Left renal pelvis (tissue), 4 donors: ENCODE results near the gene DUSP12. TPM values are rescaled to one million over a fixed set of nuclear protein-coding genes. Genes with fewer than 3 reads are reported as not detected.
A peak's percentile ranks its signal among the peaks of the same experiment; 100 is the strongest.
"Not testable (repeated sequence)": the region's sequence is repeated elsewhere in the genome, so short reads cannot be mapped to it uniquely, and the experiment has no call there.

Experiments used
- DNase-seq, 4 donors: peaks; one replicate each; pipeline ENCODE4 v3.0.0-alpha.2; 2013; ENCODE audit warnings: low read depth in 4 of 4, low spot score in 3 of 4
- polyA plus RNA-seq, 4 donors: library from polyadenylated mRNA; unstranded; fragments of 120-200 nt; gene quantifications; one replicate each; pipeline ENCODE4 v1.2.1, GENCODE V29; 2013; ENCODE audit not compliant: insufficient read length in 4 of 4

DUSP12 gene
- polyA plus RNA-seq: 10 to 100 TPM; 30.1 to 48.5 (median 34.4) TPM

- DNase-seq: peak; percentile 78 to 91 (median 86)
Observed at GRCh38 chr1:161749509-161750407, at the start of gene DUSP12. Gene DUSP12, plus strand, starts transcription at chr1:161749786. Its CDS starts 16 bp downstream, at chr1:161749802.

- DNase-seq: peak; percentile 2 to 31 (median 10)
Observed at GRCh38 chr1:161702250-161702649, 47.3 kb upstream of the DUSP12 start.

GRCh38 chr1:161705537-161705936 lies 44.0 kb upstream of the DUSP12 start:
- no peak for DNase-seq

GRCh38 chr1:161706113-161706481 lies 43.5 kb upstream of the DUSP12 start:
- DNase-seq: no peak

GRCh38 chr1:161706482-161707347 lies 42.9 kb upstream of the DUSP12 start, which contains the start of gene FCRLA:
Gene FCRLA, plus strand, starts transcription at chr1:161707229. Its CDS starts 36 bp downstream, at chr1:161707265.
- DNase-seq: no peak

GRCh38 chr1:161707503-161707902 lies 42.1 kb upstream of the DUSP12 start:
- no peak for DNase-seq

GRCh38 chr1:161709373-161709772 lies 40.2 kb upstream of the DUSP12 start:
- DNase-seq: no peak

- no peak for DNase-seq
Observed at GRCh38 chr1:161710560-161710959, 39.0 kb upstream of the DUSP12 start.

GRCh38 chr1:161718559-161719324 lies 30.8 kb upstream of the DUSP12 start:
- DNase-seq: no peak

GRCh38 chr1:161719325-161719611 lies 30.3 kb upstream of the DUSP12 start:
- no peak for DNase-seq

GRCh38 chr1:161720422-161720821 lies 29.2 kb upstream of the DUSP12 start:
- DNase-seq: no peak

- DNase-seq: no peak
Observed at GRCh38 chr1:161720956-161721737, 28.4 kb upstream of the DUSP12 start, which contains the start of gene FCRLB. Gene FCRLB, plus strand, starts transcription at chr1:161721544. Its CDS starts 1,129 bp downstream, at chr1:161722673.

GRCh38 chr1:161721738-161722343 lies 27.7 kb upstream of the DUSP12 start:
- no peak for DNase-seq

- DNase-seq: no peak
Observed at GRCh38 chr1:161722406-161722805, 27.2 kb upstream of the DUSP12 start.

GRCh38 chr1:161723459-161724141 lies 26.0 kb upstream of the DUSP12 start:
- DNase-seq: no peak

- DNase-seq: not testable (repeated sequence)
Observed at GRCh38 chr1:161725258-161725907, 24.2 kb upstream of the DUSP12 start.

GRCh38 chr1:161725908-161726472 lies 23.6 kb upstream of the DUSP12 start:
- peak in 2 of 4 donors; percentile 27 to 51 for DNase-seq
